HG03025 (cell line): ENCODE data around the gene ACAD11.
"Not testable (repeated sequence)": the region's sequence is repeated elsewhere in the genome, so short reads cannot be mapped to it uniquely, and the experiment has no call there.

Source experiments
- ATAC-seq: cut with Tn5 transposase; IDR thresholded peaks from one replicate; pipeline ENCODE4 v1.9.1; 2021; ENCODE audit warnings: mild to moderate bottlenecking, moderate library complexity; ENCODE audit not compliant: unreplicated experiment, low FRiP score

The ACAD11 gene

GRCh38 chr3:132654190-132654589 lies 5.4 kb downstream of the ACAD11 start:
- no peak for ATAC-seq

GRCh38 chr3:132652640-132653270 lies 6.9 kb downstream of the ACAD11 start:
- ATAC-seq, result no peak

GRCh38 chr3:132650153-132650552 lies 9.5 kb downstream of the ACAD11 start:
- ATAC-seq, result no peak

GRCh38 chr3:132645058-132645457 lies 14.6 kb downstream of the ACAD11 start:
- ATAC-seq, result no peak

GRCh38 chr3:132643366-132643765 lies 16.2 kb downstream of the ACAD11 start:
- ATAC-seq, result no peak

- ATAC-seq, result no peak
Observed at GRCh38 chr3:132642539-132642847, 17.1 kb downstream of the ACAD11 start.

- no peak for ATAC-seq
Observed at GRCh38 chr3:132641837-132642538, 17.6 kb downstream of the ACAD11 start.

GRCh38 chr3:132641427-132641826 lies 18.2 kb downstream of the ACAD11 start:
- not testable (repeated sequence) for ATAC-seq

GRCh38 chr3:132638706-132639105 lies 20.9 kb downstream of the ACAD11 start:
- no peak for ATAC-seq

GRCh38 chr3:132637590-132637989 lies 22.0 kb downstream of the ACAD11 start:
- ATAC-seq, result no peak

GRCh38 chr3:132635052-132635451 lies 24.6 kb downstream of the ACAD11 start:
- no peak for ATAC-seq

GRCh38 chr3:132630612-132631011 lies 29.0 kb downstream of the ACAD11 start:
- no peak for ATAC-seq

GRCh38 chr3:132629928-132630327 lies 29.7 kb downstream of the ACAD11 start:
- no peak for ATAC-seq

GRCh38 chr3:132628157-132628556 lies 31.5 kb downstream of the ACAD11 start:
- no peak for ATAC-seq

- no peak for ATAC-seq
Observed at GRCh38 chr3:132626955-132627354, 32.7 kb downstream of the ACAD11 start.

GRCh38 chr3:132625613-132626012 lies 34.0 kb downstream of the ACAD11 start:
- peak; percentile 57 for ATAC-seq

- ATAC-seq, result no peak
Observed at GRCh38 chr3:132624790-132625189, 34.8 kb downstream of the ACAD11 start.

- no peak for ATAC-seq
Observed at GRCh38 chr3:132623646-132624045, 36.0 kb downstream of the ACAD11 start.

GRCh38 chr3:132622761-132623160 lies 36.8 kb downstream of the ACAD11 start:
- no peak for ATAC-seq

GRCh38 chr3:132622148-132622547 lies 37.5 kb downstream of the ACAD11 start:
- ATAC-seq, result no peak

- ATAC-seq, result no peak
Observed at GRCh38 chr3:132616780-132617179, 42.8 kb downstream of the ACAD11 start.

- ATAC-seq, result no peak
Observed at GRCh38 chr3:132615881-132616280, 43.7 kb downstream of the ACAD11 start.
